HCT116 (cell line): Measurements from ENCODE around the gene APH1B. TPM values are rescaled to one million over a fixed set of nuclear protein-coding genes. Genes with fewer than 3 reads are reported as not detected.

Source experiments
- ATAC-seq: fragments of 200-7000 bp; cut with Tn5 transposase; 2 replicates; pipeline ENCODE4 v1.9.1; 2020; ENCODE audit warnings: mild to moderate bottlenecking, moderate library complexity
- BruUV-seq: library from RNA; stranded (reverse); fragments of 400-500 nt; replicated peaks from 2 replicates; lab custom pipeline; 2021; lab: Mats Ljungman, UMichigan
- CTCF ChIA-PET: fragments of 300-600 bp; sonication (Branson Sonifier 250); formaldehyde crosslinking; loops from one replicate; lab custom pipeline; 2021; ENCODE audit warnings: antibody characterized with exemption; lab: Charles Lee
- POLR2A ChIA-PET: fragments of 300-600, 350-600 bp; sonication (Branson Sonifier 250); formaldehyde crosslinking; loops from one replicate; lab custom pipeline; 2021; ENCODE audit warnings: antibody characterized with exemption; lab: Charles Lee
- RAD21 ChIA-PET, 2 experiments: fragments of 300-600 bp; sonication (Branson Sonifier 250); formaldehyde crosslinking; loops; one replicate each; lab custom pipeline; 2023; ENCODE audit warnings: low total read pairs in 2 of 2; ENCODE audit not compliant: uncharacterized antibody in 2 of 2, unreplicated experiment in 2 of 2, low non-redundant PET in 1 of 2; lab: Charles Lee
- DNase-seq: peaks from one replicate; pipeline ENCODE4 v3.0.0-alpha.2; 2010; ENCODE audit warnings: low read depth, low spot score
- H2AFZ ChIP-seq: fragments of 200-600 bp; shearing (Covaris generic), sonication (generic); 2 replicates; pipeline ENCODE4 v1.6.1; 2017; ENCODE audit warnings: low read depth, mixed run types, mixed read lengths, antibody characterized with exemption, low read length; ENCODE audit not compliant: poor library complexity, severe bottlenecking
- H3K27ac ChIP-seq: 2 replicates; pipeline ENCODE4 v1.5.1; 2012; ENCODE audit warnings: low read depth, low read length
- H3K27me3 ChIP-seq: fragments of 200-600 bp; sonication (generic); 2 replicates; pipeline ENCODE4 v1.6.1; 2016; ENCODE audit warnings: mixed run types, low read length, mixed read lengths; ENCODE audit not compliant: insufficient read depth
- H3K36me3 ChIP-seq, 2 experiments: fragments of 200-500 bp in 1 of 2; fragments of 200-600 bp in 1 of 2; sonication (Bioruptor generic) in 1 of 2; sonication (generic) in 1 of 2; 2 replicates each; pipeline versions ENCODE4 v1.5.1 to v1.6.1; 2014 to 2016; ENCODE audit warnings: low read length in 2 of 2, inconsistent platforms in 1 of 2, mixed read lengths in 1 of 2, mixed run types in 1 of 2; ENCODE audit not compliant: insufficient read depth in 2 of 2, control insufficient read depth in 1 of 2
- H3K4me1 ChIP-seq, 2 experiments: fragments of 200-600 bp in 1 of 2; sonication (generic) in 1 of 2; 2 replicates each; pipeline versions ENCODE4 v1.5.1 to v1.6.1; 2012 to 2017; ENCODE audit warnings: low read length in 2 of 2, inconsistent platforms in 1 of 2, mild to moderate bottlenecking in 1 of 2, mixed read lengths in 1 of 2, mixed run types in 1 of 2, moderate library complexity in 1 of 2; ENCODE audit not compliant: insufficient read depth in 2 of 2, control insufficient read depth in 1 of 2
- H3K4me2 ChIP-seq: fragments of 200-600 bp; sonication (generic); 2 replicates; pipeline ENCODE4 v1.6.1; 2017; ENCODE audit warnings: mixed run types, low read length, mixed read lengths
- H3K4me3 ChIP-seq, 2 experiments: fragments of 200-600 bp in 1 of 2; sonication (generic) in 1 of 2; replicated peaks in 1 of 2; 2 replicates each; pipeline ENCODE4 v1.5.1; 2011 to 2016; ENCODE audit warnings: low read length in 2 of 2, control low read depth in 1 of 2, low read depth in 1 of 2, mild to moderate bottlenecking in 1 of 2, mixed read lengths in 1 of 2, mixed run types in 1 of 2
- H3K79me2 ChIP-seq: fragments of 200-600 bp; sonication (generic); 2 replicates; pipeline ENCODE4 v1.6.1; 2017; ENCODE audit warnings: mild to moderate bottlenecking, mixed run types, low read length, moderate library complexity, mixed read lengths; ENCODE audit not compliant: insufficient read depth
- H3K9ac ChIP-seq: fragments of 200-600 bp; sonication (generic); 2 replicates; pipeline ENCODE4 v1.6.1; 2016; ENCODE audit warnings: low read length, mixed read lengths
- H3K9me2 ChIP-seq: fragments of 200-600 bp; sonication (generic), shearing (Covaris generic); 2 replicates; pipeline ENCODE4 v1.6.1; 2017; ENCODE audit warnings: mixed run types, mild to moderate bottlenecking, moderate library complexity; ENCODE audit not compliant: insufficient read depth
- H3K9me3 ChIP-seq, 2 experiments: fragments of 200-500 bp in 1 of 2; fragments of 200-600 bp in 1 of 2; sonication (Bioruptor generic) in 1 of 2; sonication (generic) in 1 of 2; 2 replicates each; pipeline ENCODE4 v1.6.1; 2014 to 2017; ENCODE audit warnings: low read length in 2 of 2, mixed read lengths in 2 of 2, inconsistent platforms in 1 of 2, low read depth in 1 of 2, mild to moderate bottlenecking in 1 of 2, mixed run types in 1 of 2, moderate library complexity in 1 of 2; ENCODE audit not compliant: control insufficient read depth in 1 of 2, insufficient read depth in 1 of 2
- H4K20me1 ChIP-seq: fragments of 200-600 bp; sonication (generic), shearing (Covaris generic); 2 replicates; pipeline ENCODE4 v1.6.1; 2017; ENCODE audit warnings: mixed run types, mild to moderate bottlenecking, moderate library complexity; ENCODE audit not compliant: insufficient read depth
- CBX3 ChIP-seq: IDR thresholded peaks from 2 replicates; pipeline ENCODE4 v1.6.1; 2012; ENCODE audit warnings: low read depth
- CTCF ChIP-seq, 3 experiments: fragments of 200-600 bp in 1 of 3; sonication (generic) in 1 of 3; IDR thresholded peaks in 2 of 3; conservative IDR thresholded peaks in 1 of 3; 2 replicates each; pipeline ENCODE4 v1.5.1; 2012 to 2017; ENCODE audit warnings: low read depth in 2 of 3, low read length in 2 of 3, antibody characterized with exemption in 1 of 3, borderline replicate concordance in 1 of 3, control low read depth in 1 of 3, mild to moderate bottlenecking in 1 of 3, mixed read lengths in 1 of 3, mixed run types in 1 of 3, moderate library complexity in 1 of 3; ENCODE audit not compliant: insufficient read depth in 1 of 3
- EGR1 ChIP-seq: IDR thresholded peaks from 2 replicates; pipeline ENCODE4 v1.6.1; 2012; ENCODE audit warnings: low read depth
- EZH2phosphoT487 ChIP-seq: fragments of 200-600 bp; IDR thresholded peaks from 2 replicates; pipeline ENCODE4 v1.6.1; 2018; ENCODE audit warnings: antibody characterized with exemption, borderline replicate concordance
- POLR2A ChIP-seq: IDR thresholded peaks from 2 replicates; pipeline ENCODE4 v1.7.0; 2011; ENCODE audit warnings: borderline replicate concordance; ENCODE audit not compliant: insufficient read depth, insufficient read length; ENCODE audit errors: extremely low read depth
- POLR2AphosphoS5 ChIP-seq: IDR thresholded peaks from 2 replicates; pipeline ENCODE4 v1.6.1; 2011; ENCODE audit warnings: mild to moderate bottlenecking, low read depth, low read length, moderate library complexity
- RAD21 ChIP-seq: IDR thresholded peaks from 2 replicates; pipeline ENCODE4 v1.6.1; 2012; ENCODE audit warnings: low read depth, mild to moderate bottlenecking
- REST ChIP-seq: IDR thresholded peaks from 2 replicates; pipeline ENCODE4 v1.6.1; 2012; ENCODE audit warnings: low read depth
- SP1 ChIP-seq: IDR thresholded peaks from 2 replicates; pipeline ENCODE4 v1.6.1; 2012; ENCODE audit warnings: low read depth
- SRF ChIP-seq: IDR thresholded peaks from 2 replicates; pipeline ENCODE4 v1.6.1; 2012; ENCODE audit warnings: low read depth
- TCF7L2 ChIP-seq: IDR thresholded peaks from 2 replicates; pipeline ENCODE4 v1.7.0; 2011; ENCODE audit warnings: borderline replicate concordance, inconsistent platforms; ENCODE audit not compliant: insufficient read depth, insufficient read length; ENCODE audit errors: extremely low read depth
- ZFX ChIP-seq: fragments of 450-650 bp; IDR thresholded peaks from 2 replicates; pipeline ENCODE4 v1.6.1; 2017
- intact Hi-C: fragments of 100-400 bp; cut with micrococcal nuclease; formaldehyde crosslinking; loops from 2 replicates; pipeline ENCODE4 v1.10.0; 2022
- total RNA-seq: library from RNA; stranded (reverse); gene quantifications from one replicate; pipeline ENCODE4 v1.2.1, GENCODE V29; 2021; ENCODE audit not compliant: unreplicated experiment

APH1B gene
- total RNA-seq, 1 experiment from 2014 or later = 8.5 TPM

- TF ChIP-seq REST (no peak), ZFX (no peak), TCF7L2 (no peak), EGR1 (no peak)
Observed at GRCh38 chr15:63276342-63277037, 915 bp upstream of the APH1B start (continued).

- DNase-seq = no peak
- ChIA-PET RAD21 (interaction anchor here in 1 of 2 experiments (0.7 kb wide), 1 partner anchor 143 kb away, joined by 5 read pairs; no protein-coding TSS in a partner anchor), POLR2A (no interaction called here), CTCF (interaction anchor here (0.7 to 1.0 kb wide), 2 partner anchors 125 to 230 kb away, joined by 3 read pairs; no protein-coding TSS in a partner anchor)
- peaks cover 3 to 14% of the 10 kb centered on the region in 2 experiments; a peak in 3 of 4 replicates for H3K4me1 ChIP-seq
- no peaks in the 10 kb centered on the region for H3K27me3 ChIP-seq
- ATAC-seq = peak; percentile 17
- peak overlapping the region; percentile 97 for H3K4me2 ChIP-seq
- intact Hi-C loops = loop anchor here (10.0 kb wide), 2 partner anchors 123 to 233 kb away; partner anchors contain the start of genes RPS27L and TPM1
- BruUV-seq = TSS peak; percentile 50
- H3K9ac ChIP-seq = peak overlapping the region; percentile 57
- H3K4me3 ChIP-seq = peak overlapping the region; percentile 63 to 75
- no peaks in the 10 kb centered on the region for H3K79me2 ChIP-seq
- H3K27ac ChIP-seq = peak overlapping the region; percentile 27; the same call in 1 of the 2 replicates
- no peaks in the 10 kb centered on the region for H3K9me2 ChIP-seq
- H3K36me3 ChIP-seq = no peaks in the 10 kb centered on the region
- H4K20me1 ChIP-seq = no peaks in the 10 kb centered on the region
- no peaks in the 10 kb centered on the region for H3K9me3 ChIP-seq
- H2AFZ ChIP-seq = peak overlapping the region; percentile 80
- no peak for TF ChIP-seq CBX3
- no peak for TF ChIP-seq SP1
- TF ChIP-seq EZH2phosphoT487 = no peak
- no peak for TF ChIP-seq SRF
- no peak for TF ChIP-seq RAD21
- TF ChIP-seq CTCF (IDR thresholded peaks at IDR 0.05 in 2 of 3, conservative IDR thresholded peaks at IDR 0.05 in 1 of 3; ENCODE audit: borderline replicate concordance in 1 of 3, insufficient read depth in 1 of 3, low read depth in 2 of 3, low read length in 2 of 3) = no peak
- no peak for TF ChIP-seq POLR2AphosphoS5
- no peak for TF ChIP-seq ZFX
- no peak for TF ChIP-seq EGR1
- no peak for TF ChIP-seq POLR2A
- no peak for TF ChIP-seq REST
Observed at GRCh38 chr15:63277893-63278456, 570 bp downstream of the APH1B start.
